Gastrocnemius medialis (tissue), 4 donors: ENCODE results near the gene METTL16. TPM values are rescaled to one million over a fixed set of nuclear protein-coding genes. Genes with fewer than 3 reads are reported as not detected.

Experiments
- ATAC-seq, 2 donors: fragments of 150-250 bp; one replicate each; pipeline ENCODE4 v1.9.1; 2016
- DNase-seq, 2 donors: peaks; one replicate each; pipeline ENCODE4 v3.0.0-alpha.2; 2019
- H3K27ac ChIP-seq, 4 donors: fragments of 200-600 bp; sonication (generic); 1 replicate in 1 of 4; 2 replicates in 3 of 4; pipeline ENCODE4 v1.5.1; 2016 to 2018; ENCODE audit warnings: mild to moderate bottlenecking in 2 of 4, moderate library complexity in 1 of 4
- H3K27me3 ChIP-seq, 3 donors: fragments of 200-600 bp; sonication (generic) in 2 of 3; 1 replicate in 1 of 3; 2 replicates in 2 of 3; pipeline versions ENCODE4 v1.5.1 to v1.6.0; 2016 to 2019; ENCODE audit warnings: mild to moderate bottlenecking in 1 of 3, moderate library complexity in 1 of 3
- H3K36me3 ChIP-seq, 2 donors: fragments of 200-600 bp; sonication (generic) in 1 of 2; one replicate each; pipeline ENCODE4 v1.5.1; 2017 to 2018
- H3K4me1 ChIP-seq, 2 donors: fragments of 200-600 bp; sonication (generic) in 1 of 2; one replicate each; pipeline ENCODE4 v1.5.1; 2016 to 2017; ENCODE audit warnings: mild to moderate bottlenecking in 2 of 2
- H3K4me3 ChIP-seq, 4 donors: fragments of 200-600 bp; sonication (generic) in 3 of 4; 1 replicate in 1 of 4; 2 replicates in 3 of 4; pipeline ENCODE4 v1.5.1; 2016 to 2019; ENCODE audit warnings: mild to moderate bottlenecking in 2 of 4
- H3K9me3 ChIP-seq, 3 donors: fragments of 200-600 bp; sonication (generic) in 2 of 3; 1 replicate in 1 of 3; 2 replicates in 2 of 3; pipeline ENCODE4 v1.5.1; 2016 to 2019
- POLR2A ChIP-seq, 2 donors: fragments of 450-650 bp; IDR thresholded peaks; one replicate each; pipeline ENCODE4 v1.6.1; 2017; ENCODE audit warnings: antibody characterized with exemption in 2 of 2, mild to moderate bottlenecking in 2 of 2, moderate library complexity in 2 of 2
- in situ Hi-C, 4 donors: fragments of 200-750 bp; cut with MboI; loops; one replicate each; pipeline versions ENCODE4 v1.15.0 to v1.8.0; 2017; ENCODE audit warnings: low sequenced_read_pairs in 4 of 4
- intact Hi-C: fragments of 100-400 bp; cut with DNase I; formaldehyde crosslinking; loops from one replicate; pipeline ENCODE4 v1.15.1; 2023; ENCODE audit warnings: low total_unique reads
- total RNA-seq, 4 donors: library from RNA; depleted of rRNA; stranded (reverse); fragments of >200 nt; gene quantifications; one replicate each; pipeline versions ENCODE4 v1.1.0 to v1.2.3, GENCODE V29; 2016
- TF ChIP-seq, protein P1 (sequence below), 5 experiments: fragments of 450-650 bp in 3 of 5; fragments of 200-600 bp in 2 of 5; sonication (generic) in 2 of 5; IDR thresholded peaks in 4 of 5; conservative IDR thresholded peaks in 1 of 5; 1 replicate in 4 of 5; 2 replicates in 1 of 5; pipeline ENCODE4 v1.5.1; 2016 to 2019; ENCODE audit warnings: antibody characterized with exemption in 5 of 5, mild to moderate bottlenecking in 3 of 5, moderate library complexity in 3 of 5

METTL16 gene
- total RNA-seq, 4 donors from 2014 or later: 18.2 to 59.7 (median 25.4) TPM

DNA sequence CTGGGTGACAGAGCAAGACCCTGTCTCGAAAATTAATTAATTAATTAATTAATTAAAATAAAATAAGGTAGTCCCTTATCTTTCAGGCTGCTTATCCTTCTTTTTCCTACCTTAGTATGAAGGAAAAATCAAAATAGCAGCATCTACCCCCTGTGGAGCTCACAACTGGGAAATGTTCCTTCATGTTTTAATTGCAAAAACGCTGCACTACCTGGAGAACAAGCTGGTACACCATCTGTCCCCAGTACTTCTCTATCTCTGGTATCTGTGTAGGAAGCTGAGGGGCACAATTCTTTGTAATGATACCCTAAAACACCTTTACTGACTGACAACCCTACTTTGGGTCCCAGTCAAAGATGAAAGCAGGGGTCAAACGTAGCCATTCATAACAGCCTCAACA is 55.7 kb downstream of the METTL16 start:
- Histone ChIP-seq H3K36me3 (peaks cover 0 to 17% of the 10 kb centered on the region in 2 donors), H3K4me1 (no peaks in the 10 kb centered on the region), H3K27ac (no peak overlapping the region), H3K27me3 (no peaks in the 10 kb centered on the region), H3K4me3 (no peak overlapping the region), H3K9me3 (no peaks in the 10 kb centered on the region)
- no peak for TF ChIP-seq POLR2A (IDR thresholded peaks at IDR 0.05)
- TF ChIP-seq, protein P1, sequence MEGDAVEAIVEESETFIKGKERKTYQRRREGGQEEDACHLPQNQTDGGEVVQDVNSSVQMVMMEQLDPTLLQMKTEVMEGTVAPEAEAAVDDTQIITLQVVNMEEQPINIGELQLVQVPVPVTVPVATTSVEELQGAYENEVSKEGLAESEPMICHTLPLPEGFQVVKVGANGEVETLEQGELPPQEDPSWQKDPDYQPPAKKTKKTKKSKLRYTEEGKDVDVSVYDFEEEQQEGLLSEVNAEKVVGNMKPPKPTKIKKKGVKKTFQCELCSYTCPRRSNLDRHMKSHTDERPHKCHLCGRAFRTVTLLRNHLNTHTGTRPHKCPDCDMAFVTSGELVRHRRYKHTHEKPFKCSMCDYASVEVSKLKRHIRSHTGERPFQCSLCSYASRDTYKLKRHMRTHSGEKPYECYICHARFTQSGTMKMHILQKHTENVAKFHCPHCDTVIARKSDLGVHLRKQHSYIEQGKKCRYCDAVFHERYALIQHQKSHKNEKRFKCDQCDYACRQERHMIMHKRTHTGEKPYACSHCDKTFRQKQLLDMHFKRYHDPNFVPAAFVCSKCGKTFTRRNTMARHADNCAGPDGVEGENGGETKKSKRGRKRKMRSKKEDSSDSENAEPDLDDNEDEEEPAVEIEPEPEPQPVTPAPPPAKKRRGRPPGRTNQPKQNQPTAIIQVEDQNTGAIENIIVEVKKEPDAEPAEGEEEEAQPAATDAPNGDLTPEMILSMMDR (IDR thresholded peaks at IDR 0.05 in 4 of 5, conservative IDR thresholded peaks at IDR 0.05 in 1 of 5): no peak
- DNase-seq: no peak
- ATAC-seq: no peak
- in situ Hi-C loops (no loop called here), intact Hi-C loops (no loop called here)

DNA sequence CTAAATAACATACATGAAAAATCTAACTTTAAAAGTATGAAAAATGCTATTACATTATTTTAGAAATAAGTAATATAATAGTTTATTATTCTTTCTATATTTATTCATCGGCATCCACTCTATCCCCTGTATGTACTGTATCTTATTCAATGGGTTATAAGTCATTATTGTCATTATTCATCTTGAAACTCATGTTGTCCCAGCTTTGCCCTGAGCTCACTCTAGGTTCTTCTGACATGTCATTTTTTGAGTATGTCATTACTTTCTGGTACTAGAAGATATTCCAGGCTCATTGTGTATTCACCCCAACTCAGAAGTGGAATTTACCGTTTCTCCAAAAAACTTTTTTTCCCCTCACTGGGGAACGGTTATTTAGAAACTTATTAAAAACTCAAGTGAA is 57.8 kb downstream of the METTL16 start:
- Histone ChIP-seq H3K27ac (no peak overlapping the region), H3K36me3 (peaks cover 0 to 1% of the 10 kb centered on the region in 2 donors), H3K27me3 (no peaks in the 10 kb centered on the region), H3K4me1 (no peaks in the 10 kb centered on the region), H3K4me3 (no peak overlapping the region), H3K9me3 (no peaks in the 10 kb centered on the region)
- DNase-seq (no peak), ATAC-seq (no peak)
- TF ChIP-seq, protein P1 (IDR thresholded peaks at IDR 0.05 in 4 of 5, conservative IDR thresholded peaks at IDR 0.05 in 1 of 5): no peak
- no peak for TF ChIP-seq POLR2A (IDR thresholded peaks at IDR 0.05)
- intact Hi-C loops: no loop called here
- in situ Hi-C loops: no loop called here

DNA sequence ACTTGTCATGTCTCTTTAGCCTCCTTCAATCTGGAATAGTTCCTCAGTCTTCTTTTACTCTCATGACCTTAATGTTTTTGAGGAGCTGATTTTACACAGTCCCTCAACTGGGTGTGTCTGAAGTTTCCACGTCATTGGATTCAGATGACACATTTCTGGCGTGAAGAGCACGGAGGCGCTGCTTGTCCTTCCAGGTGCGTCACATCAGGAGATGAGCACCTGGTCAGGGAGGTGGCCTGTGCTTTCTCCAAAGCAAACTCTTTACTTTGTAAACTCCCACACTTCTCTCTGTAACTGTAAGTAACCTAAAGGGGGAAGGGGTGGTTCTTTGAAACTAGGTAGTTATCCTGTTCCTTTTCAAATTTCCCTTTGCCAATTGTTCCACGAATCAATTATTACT is 58.4 kb downstream of the METTL16 start:
- Histone ChIP-seq H3K36me3 (no peaks in the 10 kb centered on the region), H3K27ac (no peak overlapping the region), H3K27me3 (no peaks in the 10 kb centered on the region), H3K4me3 (no peak overlapping the region), H3K4me1 (no peaks in the 10 kb centered on the region), H3K9me3 (no peaks in the 10 kb centered on the region)
- no peak for TF ChIP-seq POLR2A (IDR thresholded peaks at IDR 0.05)
- TF ChIP-seq, protein P1 (IDR thresholded peaks at IDR 0.05 in 4 of 5, conservative IDR thresholded peaks at IDR 0.05 in 1 of 5): no peak
- intact Hi-C loops (no loop called here), in situ Hi-C loops (no loop called here)
- DNase-seq: no peak
- ATAC-seq: no peak

DNA sequence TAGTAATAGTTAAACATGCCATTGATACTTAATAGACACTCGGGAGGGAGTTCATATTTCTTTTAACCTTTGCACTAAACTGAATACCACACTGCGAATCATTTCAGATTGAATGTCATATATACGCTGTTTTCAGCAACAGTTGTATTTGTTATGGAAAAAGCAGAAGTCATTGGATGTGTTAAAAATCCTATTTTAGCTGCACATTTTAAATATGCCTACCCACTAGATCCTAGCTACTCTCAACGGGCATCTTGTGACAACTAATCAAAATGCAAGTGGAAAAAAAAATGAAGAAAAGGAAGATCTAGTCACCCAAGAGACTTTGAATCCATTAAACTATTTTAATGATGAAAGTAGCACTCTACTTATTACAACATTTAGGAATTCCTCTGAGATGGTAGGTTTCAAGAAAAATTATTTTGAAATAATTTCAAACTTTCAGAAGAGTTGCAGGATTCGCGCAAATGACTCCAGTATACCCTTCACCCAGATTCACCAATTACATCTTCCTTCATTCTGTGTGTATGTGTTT is 59.4 kb downstream of the METTL16 start:
- ATAC-seq: no peak
- no peak for TF ChIP-seq POLR2A (IDR thresholded peaks at IDR 0.05)
- TF ChIP-seq, protein P1 (IDR thresholded peaks at IDR 0.05 in 4 of 5, conservative IDR thresholded peaks at IDR 0.05 in 1 of 5): no peak
- intact Hi-C loops: no loop called here

More for the DNA sequence above, 59.4 kb downstream of the METTL16 start:
- no peak overlapping the region for H3K27ac ChIP-seq
- no peaks in the 10 kb centered on the region for H3K9me3 ChIP-seq
- no peak for DNase-seq
- no peaks in the 10 kb centered on the region for H3K36me3 ChIP-seq
- H3K27me3 ChIP-seq: no peaks in the 10 kb centered on the region
- H3K4me1 ChIP-seq: no peaks in the 10 kb centered on the region
- in situ Hi-C loops: no loop called here
- no peak overlapping the region for H3K4me3 ChIP-seq
